Neural progenitor cell (in vitro differentiated cells): ENCODE measurements around the gene RASSF5. TPM values are rescaled to one million over a fixed set of nuclear protein-coding genes. Genes with fewer than 3 reads are reported as not detected.

Experiments used
- DNase-seq: peaks from one replicate; pipeline ENCODE4 v3.0.0-alpha.2; 2016; ENCODE audit warnings: low spot score
- H2AFZ ChIP-seq: fragments of 200-600 bp; sonication (generic); replicated peaks from 2 replicates; pipeline ENCODE4 v1.6.1; 2016; ENCODE audit warnings: antibody characterized with exemption
- H3F3A ChIP-seq: fragments of 200-600 bp; sonication (generic); 2 replicates; pipeline ENCODE4 v1.6.1; 2016; ENCODE audit warnings: antibody characterized with exemption, low read depth
- H3K27ac ChIP-seq: fragments of 200-600 bp; sonication (generic); 2 replicates; pipeline ENCODE4 v1.5.1; 2016; ENCODE audit warnings: mild to moderate bottlenecking
- H3K27me3 ChIP-seq: fragments of 200-600 bp; sonication (generic); 2 replicates; pipeline ENCODE4 v1.6.1; 2016; ENCODE audit warnings: mild to moderate bottlenecking, moderate library complexity
- H3K36me3 ChIP-seq: fragments of 200-600 bp; sonication (generic); 2 replicates; pipeline ENCODE4 v1.5.1; 2016
- H3K4me1 ChIP-seq: fragments of 200-600 bp; sonication (generic); 2 replicates; pipeline ENCODE4 v1.6.1; 2016; ENCODE audit warnings: mixed run types
- H3K4me2 ChIP-seq: fragments of 200-600 bp; sonication (generic); 2 replicates; pipeline ENCODE4 v1.6.1; 2016
- H3K4me3 ChIP-seq: fragments of 200-600 bp; sonication (generic); 2 replicates; pipeline ENCODE4 v1.5.1; 2016
- H3K79me2 ChIP-seq: fragments of 200-600 bp; sonication (generic); 2 replicates; pipeline ENCODE4 v1.6.1; 2016; ENCODE audit warnings: low read depth
- H3K9ac ChIP-seq: fragments of 200-600 bp; sonication (generic); 2 replicates; pipeline ENCODE4 v1.6.1; 2016
- H3K9me3 ChIP-seq: fragments of 200-600 bp; sonication (generic); 2 replicates; pipeline ENCODE4 v1.5.1; 2016; ENCODE audit warnings: low read depth
- H4K20me1 ChIP-seq: fragments of 200-600 bp; sonication (generic); 2 replicates; pipeline ENCODE4 v1.6.1; 2016; ENCODE audit warnings: low read depth
- H3K27ac Mint-ChIP-seq: 3 replicates; pipeline ENCODE4 v1.8.0; 2021; ENCODE audit warnings: mixed read lengths
- H3K27me3 Mint-ChIP-seq: 2 replicates; pipeline ENCODE4 v1.8.0; 2022; ENCODE audit warnings: low read depth, mild to moderate bottlenecking, inconsistent platforms, moderate library complexity, mixed read lengths; ENCODE audit not compliant: insufficient read depth
- H3K36me3 Mint-ChIP-seq: 3 replicates; pipeline ENCODE4 v1.8.0; 2021; ENCODE audit warnings: mixed read lengths
- H3K4me1 Mint-ChIP-seq: 3 replicates; pipeline ENCODE4 v1.8.0; 2021; ENCODE audit warnings: mixed read lengths
- H3K4me3 Mint-ChIP-seq: 3 replicates; pipeline ENCODE4 v1.8.0; 2021; ENCODE audit warnings: mild to moderate bottlenecking, moderate library complexity, mixed read lengths
- H3K9me3 Mint-ChIP-seq: 3 replicates; pipeline ENCODE4 v1.8.0; 2020; ENCODE audit warnings: mixed read lengths
- EZH2 ChIP-seq: fragments of 200-600 bp; sonication (generic); IDR thresholded peaks from 2 replicates; pipeline ENCODE4 v1.6.1; 2017; ENCODE audit warnings: antibody characterized with exemption, mild to moderate bottlenecking, moderate library complexity
- EZH2phosphoT487 ChIP-seq: fragments of 200-600 bp; sonication (generic); IDR thresholded peaks from 2 replicates; pipeline ENCODE4 v1.6.1; 2017; ENCODE audit warnings: antibody characterized with exemption
- total RNA-seq: library from RNA; depleted of rRNA; stranded (reverse); fragments of >200 nt; gene quantifications from 2 replicates; pipeline ENCODE4 v1.2.3, GENCODE V29; 2015; ENCODE audit warnings: low replicate concordance
- TF ChIP-seq, protein P1 (sequence below): fragments of 200-600 bp; sonication (generic); IDR thresholded peaks from 2 replicates; pipeline ENCODE4 v1.5.1; 2017; ENCODE audit warnings: antibody characterized with exemption, mild to moderate bottlenecking

Gene RASSF5
- total RNA-seq, 1 donor from 2014 or later: 0.43 TPM

DNA sequence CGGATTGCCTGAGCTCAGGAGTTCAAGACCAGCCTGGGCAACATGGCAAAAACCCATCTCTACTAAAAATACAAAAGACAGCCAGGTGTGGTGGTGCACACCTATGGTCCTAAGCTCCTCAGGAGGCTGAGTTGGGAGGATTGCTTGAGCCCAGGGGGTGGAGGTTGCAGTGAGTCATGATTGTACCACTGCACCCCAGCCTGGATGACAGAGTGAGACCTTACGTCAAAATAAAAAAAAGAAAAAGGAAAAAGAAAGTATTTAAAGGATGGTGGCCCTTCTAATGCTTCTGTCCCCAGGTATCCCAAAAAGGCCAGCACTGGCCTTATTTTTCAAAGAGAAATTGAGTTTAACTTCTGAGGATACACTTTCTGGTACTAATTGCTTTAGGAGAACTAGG lies 35.3 kb upstream of the RASSF5 start:
- Mint-ChIP-seq H3K27ac (no peak overlapping the region), H3K4me3 (peak overlapping the region; percentile 79), H3K27me3 (peaks cover 6% of the 10 kb centered on the region), H3K36me3 (peaks cover 13% of the 10 kb centered on the region), H3K4me1 (peaks cover 57% of the 10 kb centered on the region), H3K9me3 (no peaks in the 10 kb centered on the region)
- H3K9ac ChIP-seq: no peak overlapping the region
- peaks cover 3% of the 10 kb centered on the region for H3F3A ChIP-seq
- no peak overlapping the region for H2AFZ ChIP-seq
- H3K27ac ChIP-seq: no peak overlapping the region
- H3K4me1 ChIP-seq: peaks cover 41% of the 10 kb centered on the region
- no peaks in the 10 kb centered on the region for H3K79me2 ChIP-seq
- no peak for TF ChIP-seq EZH2
- no peak for TF ChIP-seq EZH2phosphoT487
- TF ChIP-seq, protein P1, sequence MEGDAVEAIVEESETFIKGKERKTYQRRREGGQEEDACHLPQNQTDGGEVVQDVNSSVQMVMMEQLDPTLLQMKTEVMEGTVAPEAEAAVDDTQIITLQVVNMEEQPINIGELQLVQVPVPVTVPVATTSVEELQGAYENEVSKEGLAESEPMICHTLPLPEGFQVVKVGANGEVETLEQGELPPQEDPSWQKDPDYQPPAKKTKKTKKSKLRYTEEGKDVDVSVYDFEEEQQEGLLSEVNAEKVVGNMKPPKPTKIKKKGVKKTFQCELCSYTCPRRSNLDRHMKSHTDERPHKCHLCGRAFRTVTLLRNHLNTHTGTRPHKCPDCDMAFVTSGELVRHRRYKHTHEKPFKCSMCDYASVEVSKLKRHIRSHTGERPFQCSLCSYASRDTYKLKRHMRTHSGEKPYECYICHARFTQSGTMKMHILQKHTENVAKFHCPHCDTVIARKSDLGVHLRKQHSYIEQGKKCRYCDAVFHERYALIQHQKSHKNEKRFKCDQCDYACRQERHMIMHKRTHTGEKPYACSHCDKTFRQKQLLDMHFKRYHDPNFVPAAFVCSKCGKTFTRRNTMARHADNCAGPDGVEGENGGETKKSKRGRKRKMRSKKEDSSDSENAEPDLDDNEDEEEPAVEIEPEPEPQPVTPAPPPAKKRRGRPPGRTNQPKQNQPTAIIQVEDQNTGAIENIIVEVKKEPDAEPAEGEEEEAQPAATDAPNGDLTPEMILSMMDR: no peak
- H4K20me1 ChIP-seq: no peaks in the 10 kb centered on the region
- no peak overlapping the region for H3K4me3 ChIP-seq
- no peaks in the 10 kb centered on the region for H3K36me3 ChIP-seq
- H3K27me3 ChIP-seq: no peaks in the 10 kb centered on the region
- H3K4me2 ChIP-seq: peak overlapping the region; percentile 31
- no peak for DNase-seq
- no peaks in the 10 kb centered on the region for H3K9me3 ChIP-seq

DNA sequence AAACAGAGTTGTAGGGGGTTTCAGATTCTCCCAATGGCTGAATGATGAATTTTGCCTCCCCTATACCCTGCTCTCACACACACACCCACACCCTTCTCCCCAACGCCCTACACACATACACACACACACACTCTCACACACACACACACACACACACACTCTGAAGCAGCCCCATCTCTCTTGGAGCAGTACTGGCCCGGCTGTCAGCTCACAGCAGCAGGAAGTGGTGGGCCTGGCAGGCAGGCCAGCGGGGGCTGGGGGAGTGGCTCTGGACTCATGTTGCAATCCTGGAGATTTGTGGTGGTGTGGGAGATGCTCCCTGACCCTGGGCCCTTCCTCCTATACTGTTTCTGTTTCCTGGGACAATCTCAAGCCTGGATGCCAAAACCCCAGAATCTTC lies 34.9 kb upstream of the RASSF5 start:
- no peak overlapping the region for H3K27ac ChIP-seq
- no peak overlapping the region for H3K4me3 ChIP-seq
- no peaks in the 10 kb centered on the region for H3K27me3 ChIP-seq
- no peaks in the 10 kb centered on the region for H4K20me1 ChIP-seq
- peaks cover 54% of the 10 kb centered on the region for H3K4me1 Mint-ChIP-seq
- H3K4me3 Mint-ChIP-seq: peak overlapping the region; percentile 14
- H3K36me3 ChIP-seq: no peaks in the 10 kb centered on the region
- peak overlapping the region; percentile 5 for H2AFZ ChIP-seq
- H3K9ac ChIP-seq: no peak overlapping the region
- peaks cover 41% of the 10 kb centered on the region for H3K4me1 ChIP-seq
- H3K9me3 Mint-ChIP-seq: no peaks in the 10 kb centered on the region
- H3K79me2 ChIP-seq: no peaks in the 10 kb centered on the region
- no peaks in the 10 kb centered on the region for H3K9me3 ChIP-seq
- TF ChIP-seq, protein P1: no peak
- TF ChIP-seq EZH2 (no peak), EZH2phosphoT487 (no peak)
- H3K27me3 Mint-ChIP-seq: peaks cover 6% of the 10 kb centered on the region
- H3K27ac Mint-ChIP-seq: peak overlapping the region; percentile 60
- DNase-seq: peak; percentile 42
- peaks cover 3% of the 10 kb centered on the region for H3F3A ChIP-seq
- H3K4me2 ChIP-seq: peak overlapping the region; percentile 31
- H3K36me3 Mint-ChIP-seq: peaks cover 15% of the 10 kb centered on the region

DNA sequence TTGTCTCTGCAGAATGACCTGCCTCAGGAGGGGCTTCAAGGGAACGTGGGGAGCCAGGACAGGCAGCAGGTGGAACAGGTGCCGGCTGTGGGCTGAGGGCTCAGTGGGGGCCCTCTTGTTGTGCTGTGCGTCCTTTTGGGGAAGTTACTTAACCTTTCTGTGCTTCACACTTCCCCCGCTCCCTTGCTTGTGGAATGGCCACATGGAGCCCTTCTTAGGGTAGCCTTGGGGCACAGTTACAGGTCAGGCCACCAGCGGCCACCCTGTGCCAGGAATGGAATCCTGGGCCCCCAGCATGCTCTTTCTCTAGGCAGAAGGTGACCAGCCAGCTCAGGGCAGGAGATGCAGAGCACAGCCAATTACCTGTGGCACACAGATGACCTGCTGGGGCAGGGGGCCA lies 34.4 kb upstream of the RASSF5 start:
- no peaks in the 10 kb centered on the region for H3K9me3 Mint-ChIP-seq
- Histone ChIP-seq H2AFZ (peak overlapping the region; percentile 5), H3K9ac (no peak overlapping the region), H3K9me3 (no peaks in the 10 kb centered on the region), H3K4me2 (peak overlapping the region; percentile 31), H4K20me1 (no peaks in the 10 kb centered on the region), H3K4me3 (no peak overlapping the region), H3K79me2 (no peaks in the 10 kb centered on the region), H3F3A (peaks cover 3% of the 10 kb centered on the region), H3K4me1 (peaks cover 41% of the 10 kb centered on the region), H3K36me3 (no peaks in the 10 kb centered on the region), H3K27ac (no peak overlapping the region), H3K27me3 (no peaks in the 10 kb centered on the region)
- no peak overlapping the region for H3K4me3 Mint-ChIP-seq
- H3K4me1 Mint-ChIP-seq: peaks cover 49% of the 10 kb centered on the region
- H3K36me3 Mint-ChIP-seq: peaks cover 15% of the 10 kb centered on the region
- DNase-seq: no peak
- H3K27me3 Mint-ChIP-seq: peaks cover 6% of the 10 kb centered on the region
- TF ChIP-seq, protein P1: no peak
- no peak for TF ChIP-seq EZH2
- no peak for TF ChIP-seq EZH2phosphoT487
- no peak overlapping the region for H3K27ac Mint-ChIP-seq
